Renal pelvis (tissue), 4 donors: Measurements from ENCODE around the gene TMEM255A. TPM values are rescaled to one million over a fixed set of nuclear protein-coding genes. Genes with fewer than 3 reads are reported as not detected.

ENCODE experiments used
- DNase-seq: peaks from one replicate; pipeline ENCODE4 v3.0.0-alpha.2; 2013
- polyA plus RNA-seq, 3 donors: library from polyadenylated mRNA; unstranded; fragments of 120-200 nt; gene quantifications; one replicate each; pipeline ENCODE4 v1.2.1, GENCODE V29; 2013; ENCODE audit not compliant: insufficient read length in 3 of 3

TMEM255A gene
- polyA plus RNA-seq, 3 donors = 0.21 to 0.30 (median 0.25) TPM

GRCh38 chrX:120308959-120309872, 2.0 kb downstream of the TMEM255A start:
- peak; percentile 62 for DNase-seq

DNA sequence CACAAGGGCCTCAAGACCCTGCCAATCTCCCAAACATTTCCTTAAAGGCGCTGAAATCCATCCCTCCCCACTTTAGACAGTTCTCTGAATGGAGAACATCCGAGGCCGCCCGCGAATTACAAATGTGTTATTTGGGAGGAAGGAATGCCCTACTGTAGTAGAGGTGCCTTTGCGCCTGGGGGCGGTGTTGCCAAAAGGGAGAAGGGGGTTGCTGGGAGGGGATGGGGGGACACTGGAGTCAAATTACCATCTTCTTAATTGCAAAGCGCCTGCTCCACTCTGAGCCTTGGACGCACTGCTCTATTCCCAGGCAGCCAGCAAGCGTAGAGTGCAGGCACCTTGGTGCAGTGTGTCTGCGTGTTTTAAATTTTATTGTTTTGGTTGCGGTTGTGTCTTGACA, 2.7 kb downstream of the TMEM255A start:
- peak; percentile 26 for DNase-seq

DNA sequence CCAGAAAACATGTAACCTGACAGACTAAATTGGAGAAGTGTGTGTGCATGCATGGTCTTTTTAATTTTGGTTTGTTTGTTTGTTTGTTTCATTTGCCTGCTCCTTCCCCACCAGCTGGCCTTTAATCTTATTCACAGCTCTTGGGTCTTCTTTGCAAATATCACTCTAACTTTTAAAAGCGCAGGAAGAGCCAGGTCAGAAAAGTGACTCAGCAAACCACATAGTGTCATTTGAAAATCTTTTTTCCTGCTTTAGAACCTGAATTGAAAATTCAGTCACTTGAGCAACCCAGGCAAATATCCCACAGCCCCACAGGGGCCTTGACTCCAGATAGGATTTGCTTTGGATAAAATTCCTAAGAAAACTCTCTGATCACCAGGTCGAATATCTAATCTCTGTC, 4.6 kb downstream of the TMEM255A start:
- no peak for DNase-seq

- DNase-seq = no peak
These were observed 5.6 kb downstream of the TMEM255A start for GRCh38 chrX:120305531-120306141.

DNA sequence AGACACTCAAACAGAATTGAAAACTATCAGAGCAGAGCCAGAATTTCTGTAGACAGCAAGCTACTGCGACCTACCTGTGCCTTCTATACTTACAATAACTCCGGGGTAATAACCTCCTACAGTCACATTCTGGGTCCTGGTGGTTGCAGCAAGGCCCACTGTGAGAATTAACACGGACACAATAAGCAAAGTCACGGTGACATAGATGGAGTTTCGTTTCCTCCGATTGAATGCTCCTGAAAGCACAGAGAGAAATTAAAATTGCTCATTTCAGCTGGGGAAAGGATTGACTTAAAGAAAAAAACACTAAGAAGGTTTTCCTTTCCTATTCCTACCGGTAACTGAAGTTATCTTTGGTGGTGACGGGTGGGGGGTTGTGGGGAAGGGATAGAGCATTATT, 7.0 kb downstream of the TMEM255A start:
- DNase-seq = no peak

DNA sequence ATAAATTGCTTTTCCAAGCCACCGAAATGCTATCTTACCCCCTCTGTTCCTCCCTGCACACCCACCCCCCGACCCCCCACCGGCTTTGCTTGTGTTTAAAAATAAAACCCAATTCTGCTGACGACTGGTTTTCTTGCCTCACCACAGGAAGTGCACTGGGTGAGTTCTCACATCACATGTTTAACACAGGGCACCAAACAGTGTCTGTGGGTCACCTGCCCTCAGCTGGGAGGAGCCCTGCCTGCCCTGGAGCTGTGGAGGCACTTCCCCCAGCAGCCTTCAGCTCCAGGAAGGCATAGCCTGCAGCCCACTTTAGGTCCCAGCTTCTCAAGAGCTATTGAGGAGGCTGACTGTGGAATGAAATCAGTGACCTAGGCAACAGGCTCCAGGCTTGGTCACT, 8.8 kb downstream of the TMEM255A start:
- no peak for DNase-seq

- no peak for DNase-seq
These were observed 9.3 kb downstream of the TMEM255A start for GRCh38 chrX:120301960-120302359.

DNA sequence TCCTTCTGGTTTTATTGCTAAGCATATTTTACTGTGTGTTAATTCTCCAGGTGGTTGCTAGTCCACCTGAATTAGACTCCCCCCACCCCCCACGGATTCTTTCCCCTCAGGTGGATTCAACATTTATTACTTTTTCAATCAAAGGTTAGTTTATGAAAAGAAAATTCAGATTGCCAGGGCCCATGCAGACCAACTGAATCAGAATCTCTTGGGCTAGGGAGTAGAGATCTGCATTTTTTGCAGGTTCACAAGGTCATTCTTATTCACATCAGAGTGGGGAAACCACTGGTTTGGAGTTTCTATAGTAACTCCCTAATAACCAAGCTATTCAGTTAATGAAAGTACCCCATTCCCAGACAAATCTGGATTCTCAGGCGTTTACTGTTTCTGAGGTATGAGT, 9.8 kb downstream of the TMEM255A start:
- no peak for DNase-seq

DNA sequence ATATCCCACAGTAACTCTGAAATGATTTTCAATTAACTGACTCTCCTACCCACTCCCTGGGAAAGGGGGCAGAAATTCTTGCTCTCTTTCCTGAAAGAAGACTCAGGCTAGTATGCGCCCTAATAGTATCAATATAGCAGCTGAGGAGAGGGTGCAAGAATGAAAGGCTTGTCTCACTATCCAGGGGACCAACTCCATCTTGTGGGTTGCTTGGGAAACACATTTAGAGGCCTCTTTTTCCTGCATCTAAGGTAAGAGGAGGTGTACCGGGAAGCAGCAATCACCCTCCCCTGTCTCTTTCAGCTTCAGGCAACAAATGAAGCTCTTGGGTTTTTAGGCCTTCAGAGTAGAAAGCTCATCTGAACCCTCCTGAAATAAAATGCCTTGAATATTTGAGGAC, 11.3 kb downstream of the TMEM255A start:
- DNase-seq = no peak

- no peak for DNase-seq
These were observed 13.3 kb downstream of the TMEM255A start for GRCh38 chrX:120297923-120298322.

DNA sequence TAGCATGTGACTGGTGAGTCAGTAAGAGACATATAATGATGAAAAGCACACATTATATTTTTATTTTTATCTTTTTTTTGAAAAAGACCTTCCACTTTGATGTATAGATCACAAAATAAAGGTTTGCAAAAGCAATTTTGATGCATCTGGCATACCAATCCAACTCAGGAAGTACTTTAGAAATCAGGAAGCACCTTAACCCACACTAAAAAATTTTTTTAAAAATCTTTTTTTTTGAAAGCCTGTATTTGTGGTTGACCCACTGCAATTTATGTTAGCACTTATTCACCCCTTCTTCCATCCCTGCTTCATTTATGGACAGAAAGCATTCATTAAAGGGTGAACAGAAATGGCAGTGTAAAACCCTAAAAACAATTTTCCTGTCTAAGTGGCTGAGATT, 16.6 kb downstream of the TMEM255A start:
- DNase-seq = no peak

DNA sequence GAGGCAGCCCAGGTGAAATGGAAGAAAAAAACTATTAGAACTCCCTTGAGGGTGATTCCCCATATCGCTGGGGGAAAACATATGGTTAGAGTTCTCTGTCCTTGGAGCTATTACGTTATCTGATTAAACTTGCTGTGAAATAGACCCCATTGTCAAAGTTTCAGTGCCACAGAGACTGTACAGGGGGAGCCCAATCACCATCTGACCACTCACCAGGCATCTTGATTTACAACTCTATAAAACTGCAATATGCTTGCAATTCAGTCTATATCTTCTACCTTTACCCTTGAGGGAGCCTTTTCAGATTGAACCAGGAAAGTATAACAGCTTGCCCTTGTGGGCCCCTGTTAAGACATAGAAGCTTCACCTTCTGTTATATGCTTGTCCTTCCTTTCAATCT, 18.2 kb downstream of the TMEM255A start:
- no peak for DNase-seq

GRCh38 chrX:120291211-120291610, 20.1 kb downstream of the TMEM255A start:
- DNase-seq = no peak

DNA sequence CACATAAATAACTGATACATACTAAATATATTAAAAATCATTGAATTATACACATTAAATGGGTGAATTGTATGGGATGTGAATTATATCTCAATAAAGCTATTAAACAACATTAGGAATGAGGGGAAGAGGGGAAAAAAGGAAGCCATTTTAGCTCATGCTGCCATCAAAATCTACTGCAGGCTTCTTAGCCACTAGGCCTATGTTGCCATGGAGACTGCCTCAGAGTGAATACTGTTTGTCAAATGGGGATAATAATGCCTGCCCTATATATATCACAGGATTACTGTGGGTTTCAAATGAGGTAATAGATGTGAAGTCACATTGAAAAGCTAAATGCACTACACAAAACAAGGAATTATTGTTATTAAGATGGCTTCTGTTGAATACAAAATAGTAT, 21.2 kb downstream of the TMEM255A start:
- no peak for DNase-seq

DNA sequence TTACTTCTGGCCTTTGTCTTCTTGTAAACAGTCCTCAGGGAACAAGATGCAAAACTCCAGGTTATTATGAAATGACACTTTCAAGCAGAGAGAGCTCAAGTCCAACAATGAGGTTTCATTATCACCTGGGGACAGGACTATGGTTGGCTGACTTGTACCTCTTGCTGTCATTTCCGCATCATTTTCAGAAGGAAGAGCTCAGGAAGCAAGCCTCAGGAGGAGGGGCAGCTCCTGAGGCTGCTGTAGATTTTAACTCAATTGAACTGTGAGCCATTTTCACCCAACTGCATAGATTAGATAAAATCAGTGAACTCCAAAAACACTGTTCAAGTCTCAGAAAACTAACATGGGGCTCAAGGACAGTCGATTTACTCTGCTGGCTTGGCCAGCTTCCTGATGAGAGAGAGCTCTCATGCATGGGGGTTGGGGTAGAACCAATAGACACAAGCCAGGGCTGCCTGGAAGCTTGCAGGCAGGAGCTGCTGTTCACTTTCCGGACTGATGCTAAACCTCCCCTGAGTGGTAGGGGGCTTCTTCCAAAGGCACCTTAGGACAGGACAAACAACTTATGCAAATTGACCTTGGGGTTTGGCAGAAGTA, 23.6 kb downstream of the TMEM255A start:
- DNase-seq = no peak

DNA sequence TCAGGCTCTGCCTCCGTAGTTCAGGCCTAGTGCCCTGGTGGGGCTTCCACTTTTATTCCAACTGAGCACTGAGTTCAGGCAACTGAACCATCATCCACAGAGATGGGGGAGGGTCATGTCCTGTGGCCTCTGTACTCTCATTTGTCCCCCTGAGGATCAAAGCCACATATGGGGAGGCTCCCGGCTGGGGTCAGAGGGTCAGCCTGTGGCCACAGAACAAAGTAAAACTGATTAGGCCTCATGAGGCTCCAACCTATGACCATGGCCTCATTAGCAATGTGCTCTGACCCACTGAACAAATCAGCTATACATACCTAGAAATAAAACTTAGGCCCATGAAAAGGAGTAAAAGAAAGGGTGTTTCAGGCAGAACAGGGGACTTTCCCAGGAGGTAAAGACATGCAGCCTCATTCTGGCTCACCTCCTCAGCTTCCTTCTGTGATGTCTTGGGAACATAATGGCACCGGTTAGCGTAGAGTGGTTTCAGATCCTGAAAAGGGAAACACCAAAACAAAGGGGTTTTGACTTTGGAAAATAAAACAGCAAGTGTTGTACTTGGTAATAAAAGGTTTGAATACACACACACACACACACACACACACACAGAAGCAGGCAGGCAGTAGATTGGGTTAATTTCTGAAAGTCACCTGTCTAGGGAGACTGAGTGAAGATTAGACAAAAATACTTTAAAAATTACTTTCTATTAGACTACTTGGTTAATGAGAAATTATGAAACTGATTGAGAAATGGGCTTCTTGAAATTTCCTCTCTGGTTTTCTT, 24.3 kb downstream of the TMEM255A start:
- DNase-seq = no peak

DNA sequence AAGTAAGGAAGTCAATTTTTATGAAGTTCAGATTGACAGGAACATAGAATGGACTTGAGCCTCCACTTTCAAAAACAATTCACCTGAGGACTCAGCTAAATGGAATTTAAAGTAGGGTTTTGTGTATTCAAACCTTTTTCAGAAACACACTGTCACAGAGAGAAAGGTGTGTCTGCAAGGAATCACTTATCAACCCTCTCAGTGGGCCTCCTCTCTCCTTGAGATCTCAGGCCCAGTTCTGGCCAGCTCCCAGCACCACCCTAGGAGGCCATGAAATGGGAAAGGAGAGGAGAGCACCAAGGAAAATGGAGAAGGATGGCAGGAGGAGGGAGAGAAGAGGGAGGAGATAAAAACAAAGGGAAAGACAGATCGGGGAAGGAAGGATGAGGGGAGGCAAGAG, 28.6 kb downstream of the TMEM255A start:
- DNase-seq = no peak

DNA sequence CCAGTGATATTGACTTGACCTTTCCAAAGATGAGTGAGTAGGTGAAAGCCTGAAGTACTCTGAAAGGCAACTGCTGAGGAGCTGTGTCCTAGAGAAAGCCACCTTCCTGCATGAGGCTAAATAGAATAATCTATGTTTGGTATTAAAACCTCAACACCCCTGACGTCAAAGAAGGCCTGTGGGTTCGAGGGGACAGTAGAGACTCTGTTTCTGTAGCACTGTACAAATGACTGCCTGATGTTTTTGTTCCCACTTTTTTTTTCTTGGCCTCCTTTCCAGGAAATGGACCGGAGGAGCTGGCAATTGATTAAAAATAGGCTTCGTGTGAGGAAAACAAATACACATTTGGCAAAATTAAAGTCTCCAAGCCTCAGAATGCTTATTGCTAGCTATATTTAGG, 29.5 kb downstream of the TMEM255A start:
- DNase-seq = no peak

DNA sequence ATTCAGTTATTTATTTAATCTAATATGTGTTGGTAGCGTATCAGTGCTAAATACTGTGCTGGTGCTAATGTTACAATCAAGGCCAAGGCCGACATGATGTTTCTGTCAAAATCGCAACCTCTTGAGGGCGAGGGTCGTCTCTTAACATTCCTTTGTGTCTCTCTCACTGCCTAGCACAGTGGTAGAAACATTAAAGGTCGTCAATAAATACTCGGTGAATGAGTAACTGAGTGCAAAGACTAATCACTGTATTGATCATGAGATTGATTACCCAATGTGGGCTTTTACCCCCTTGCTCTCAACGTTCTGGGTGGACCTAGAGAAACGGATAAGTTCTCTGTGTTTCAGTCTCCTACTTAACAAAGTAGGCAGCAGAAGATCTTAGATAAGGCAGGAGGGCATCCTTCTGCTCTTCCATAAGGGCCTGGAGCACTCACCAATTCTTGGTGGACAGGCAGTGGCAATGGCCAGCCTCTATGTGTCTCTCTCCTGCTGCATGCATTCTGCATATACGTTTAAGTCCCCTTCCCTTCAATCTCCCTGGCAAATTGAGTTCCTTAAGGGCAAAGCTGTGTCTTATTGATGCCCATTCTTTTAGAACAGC, 30.1 kb downstream of the TMEM255A start:
- no peak for DNase-seq

GRCh38 chrX:120274958-120275357, 36.3 kb downstream of the TMEM255A start:
- DNase-seq = no peak

DNA sequence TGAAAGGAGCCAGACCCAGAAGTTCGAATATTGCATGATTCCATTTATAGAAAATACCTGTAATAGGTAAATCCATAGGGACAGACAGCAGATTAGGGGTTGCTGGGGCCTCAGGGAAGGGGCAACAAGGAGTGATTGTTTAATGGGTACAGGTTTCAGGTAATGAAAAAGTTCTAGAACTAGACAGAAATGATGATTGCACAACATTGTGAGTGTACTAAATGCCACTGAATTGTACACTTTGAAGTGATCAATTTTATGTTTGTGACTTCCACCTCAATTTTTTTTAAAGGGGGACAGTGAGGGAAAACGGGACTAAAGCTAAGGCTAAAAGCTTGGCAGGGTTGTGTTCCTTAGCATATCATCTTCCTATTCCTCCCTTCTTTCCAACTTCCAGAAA, 37.1 kb downstream of the TMEM255A start:
- DNase-seq = no peak

GRCh38 chrX:120271218-120271617, 40.0 kb downstream of the TMEM255A start:
- DNase-seq = no peak
